Erythroblast (primary cell): ENCODE results near the gene PCBP2.
"Not testable (repeated sequence)": the region's sequence is repeated elsewhere in the genome, so short reads cannot be mapped to it uniquely, and the experiment has no call there.

Experiments
- DNase-seq, 2 experiments: peaks; one replicate each; lab custom pipeline; 2025; lab: John Stamatoyannopoulos, UW
- GATA1 ChIP-seq: IDR thresholded peaks from 2 replicates; pipeline ENCODE4 v1.6.1; 2011; ENCODE audit warnings: low read depth, mild to moderate bottlenecking, control low read depth, low read length, moderate library complexity
- POLR2A ChIP-seq: IDR thresholded peaks from 2 replicates; pipeline ENCODE4 v1.6.1; 2011; ENCODE audit warnings: mild to moderate bottlenecking, low read length

The PCBP2 gene

DNA sequence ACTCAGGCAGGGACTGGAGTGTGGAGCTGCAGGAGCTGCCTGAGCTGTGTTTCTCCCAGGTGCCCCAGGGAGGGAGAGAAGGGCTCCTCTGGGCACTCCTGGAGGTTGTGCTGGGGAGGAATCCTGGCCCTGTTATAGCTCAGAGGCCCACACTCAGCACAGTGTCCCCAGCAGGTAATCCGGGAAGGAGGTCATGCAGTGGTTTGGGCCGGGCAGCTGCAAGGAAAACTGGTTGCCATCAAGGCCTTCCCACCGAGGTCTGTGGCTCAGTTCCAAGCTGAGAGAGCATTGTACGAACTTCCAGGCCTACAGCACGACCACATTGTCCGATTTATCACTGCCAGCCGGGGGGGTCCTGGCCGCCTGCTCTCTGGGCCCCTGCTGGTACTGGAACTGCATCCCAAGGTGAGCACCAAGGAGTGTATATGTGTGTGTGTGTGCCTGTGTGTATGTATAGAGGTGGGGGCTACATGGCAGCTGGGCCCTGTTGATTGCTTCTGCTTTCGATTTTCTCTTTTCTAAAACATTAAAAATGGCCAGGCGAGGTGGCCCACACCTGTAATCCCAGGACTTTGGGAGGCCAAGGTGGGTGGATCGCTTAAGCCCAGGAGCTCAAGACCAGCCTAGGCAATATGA lies 26.3 kb upstream of the PCBP2 start:
- TF ChIP-seq GATA1 (no peak), POLR2A (no peak)
- DNase-seq: no peak

DNA sequence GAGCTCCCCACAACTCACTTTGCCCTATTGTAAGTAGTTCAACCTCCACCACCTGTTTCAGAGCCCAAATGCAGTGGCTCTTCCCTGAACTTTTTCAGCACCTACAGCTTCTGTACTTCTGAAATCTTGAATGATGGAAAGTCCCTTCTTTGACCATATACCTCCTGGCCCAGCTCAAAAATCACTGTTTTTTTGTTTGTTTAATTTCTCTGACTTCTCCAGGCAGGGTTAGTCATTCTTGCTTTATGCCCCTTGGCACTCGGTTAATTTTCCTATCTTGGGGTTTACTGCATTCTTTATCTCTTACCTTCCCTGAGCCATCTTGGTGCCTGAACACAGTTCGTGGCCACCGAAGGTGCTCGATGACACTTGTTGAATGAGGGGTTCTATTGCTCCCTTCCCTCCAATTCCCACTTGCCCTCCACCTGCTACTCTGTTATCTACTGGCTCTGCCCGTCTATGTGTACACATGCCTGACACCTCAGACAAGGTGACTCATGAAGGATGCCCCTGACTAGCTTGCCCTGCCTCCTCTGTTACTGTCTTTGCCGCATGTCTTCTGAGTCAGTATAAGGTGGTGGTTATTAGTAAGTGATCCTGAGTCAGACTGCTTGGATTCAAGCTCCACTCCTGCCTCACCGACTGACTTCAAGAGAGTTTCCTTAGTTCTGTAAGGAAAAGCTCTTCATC lies 23.9 kb upstream of the PCBP2 start:
- TF ChIP-seq GATA1 (no peak), POLR2A (no peak)
- peak in 1 of 2 experiments; percentile 51 for DNase-seq

DNA sequence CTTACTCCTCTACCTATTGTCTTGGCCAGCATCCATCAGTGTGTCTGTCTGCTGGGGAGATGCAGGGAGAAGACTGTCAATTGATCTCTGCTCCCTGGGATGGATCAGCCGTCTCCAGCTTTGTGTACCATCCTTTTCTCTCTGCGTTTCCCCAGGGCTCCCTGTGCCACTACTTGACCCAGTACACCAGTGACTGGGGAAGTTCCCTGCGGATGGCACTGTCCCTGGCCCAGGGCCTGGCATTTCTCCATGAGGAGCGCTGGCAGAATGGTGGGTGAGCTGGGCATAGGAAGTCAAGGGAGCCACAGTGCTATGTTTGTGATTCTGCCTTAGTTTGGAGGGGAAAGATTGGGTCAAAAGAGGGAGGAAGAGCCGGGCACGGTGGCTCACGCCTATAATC lies 23.2 kb upstream of the PCBP2 start:
- TF ChIP-seq GATA1 (no peak), POLR2A (no peak)

DNA sequence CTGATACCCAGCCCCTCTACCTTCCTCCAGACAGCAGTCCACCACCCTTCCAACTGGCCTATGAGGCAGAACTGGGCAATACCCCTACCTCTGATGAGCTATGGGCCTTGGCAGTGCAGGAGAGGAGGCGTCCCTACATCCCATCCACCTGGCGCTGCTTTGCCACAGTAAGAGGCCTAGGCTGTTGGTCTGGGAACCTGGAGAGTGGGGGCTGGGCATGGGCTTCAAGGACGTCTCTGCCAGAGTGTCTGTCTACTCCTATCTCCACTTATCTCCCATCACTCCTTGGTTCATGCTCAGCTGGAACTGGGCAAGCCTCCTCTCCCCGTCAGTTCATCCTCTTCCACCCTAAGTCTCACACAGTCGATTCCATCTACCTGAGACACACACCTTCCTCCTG lies 21.8 kb upstream of the PCBP2 start:
- DNase-seq: no peak
- TF ChIP-seq POLR2A (no peak), GATA1 (no peak)

More for the DNA sequence above, 23.2 kb upstream of the PCBP2 start:
- no peak for DNase-seq

DNA sequence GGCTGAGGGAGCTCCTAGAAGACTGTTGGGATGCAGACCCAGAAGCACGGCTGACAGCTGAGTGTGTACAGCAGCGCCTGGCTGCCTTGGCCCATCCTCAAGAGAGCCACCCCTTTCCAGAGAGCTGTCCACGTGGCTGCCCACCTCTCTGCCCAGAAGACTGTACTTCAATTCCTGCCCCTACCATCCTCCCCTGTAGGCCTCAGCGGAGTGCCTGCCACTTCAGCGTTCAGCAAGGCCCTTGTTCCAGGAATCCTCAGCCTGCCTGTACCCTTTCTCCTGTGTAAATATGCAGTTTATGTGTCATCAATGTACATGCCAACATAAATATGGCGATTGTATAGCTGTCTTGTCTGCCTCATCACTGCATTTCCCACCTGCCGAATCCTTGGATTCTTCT lies 20.7 kb upstream of the PCBP2 start:
- no peak for DNase-seq
- TF ChIP-seq POLR2A: no peak
- TF ChIP-seq GATA1: no peak

DNA sequence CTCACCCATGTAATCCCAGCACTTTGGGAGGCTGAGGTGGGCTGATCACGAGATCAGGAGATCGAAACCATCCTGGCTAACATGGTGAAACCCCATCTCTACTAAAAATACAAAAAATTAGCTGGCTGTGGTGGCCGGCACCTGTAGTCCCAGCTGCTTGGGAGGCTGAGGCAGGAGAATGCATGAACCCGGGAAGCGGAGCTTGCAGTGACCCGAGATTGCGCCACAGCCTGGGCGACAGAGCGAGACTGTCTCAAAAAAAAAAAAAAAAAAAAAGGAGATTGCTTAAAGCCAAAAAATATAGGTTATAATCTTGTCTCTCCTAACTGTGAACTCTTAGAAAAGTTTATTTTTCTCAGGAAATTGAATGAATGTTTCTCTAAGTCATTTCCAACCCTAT lies 16.6 kb upstream of the PCBP2 start:
- not testable (repeated sequence) for DNase-seq

DNA sequence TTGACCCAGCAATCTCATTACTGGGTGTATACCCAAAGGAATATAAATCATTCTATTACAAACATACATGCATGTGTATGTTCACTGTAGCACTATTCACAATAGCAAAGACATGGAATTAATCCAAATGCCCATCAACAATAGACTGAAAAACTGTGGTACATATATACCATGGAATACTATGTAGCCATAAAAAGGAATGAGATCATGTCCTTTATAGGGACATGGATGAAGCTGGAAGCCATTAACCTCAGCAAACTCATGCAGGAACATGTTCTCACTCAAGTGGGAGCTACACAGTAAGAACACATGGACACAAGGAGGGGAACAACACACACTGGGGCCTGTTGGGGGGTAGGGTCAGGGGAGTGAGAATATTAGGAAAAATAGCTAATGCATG lies 12.3 kb upstream of the PCBP2 start:
- not testable (repeated sequence) for DNase-seq

DNA sequence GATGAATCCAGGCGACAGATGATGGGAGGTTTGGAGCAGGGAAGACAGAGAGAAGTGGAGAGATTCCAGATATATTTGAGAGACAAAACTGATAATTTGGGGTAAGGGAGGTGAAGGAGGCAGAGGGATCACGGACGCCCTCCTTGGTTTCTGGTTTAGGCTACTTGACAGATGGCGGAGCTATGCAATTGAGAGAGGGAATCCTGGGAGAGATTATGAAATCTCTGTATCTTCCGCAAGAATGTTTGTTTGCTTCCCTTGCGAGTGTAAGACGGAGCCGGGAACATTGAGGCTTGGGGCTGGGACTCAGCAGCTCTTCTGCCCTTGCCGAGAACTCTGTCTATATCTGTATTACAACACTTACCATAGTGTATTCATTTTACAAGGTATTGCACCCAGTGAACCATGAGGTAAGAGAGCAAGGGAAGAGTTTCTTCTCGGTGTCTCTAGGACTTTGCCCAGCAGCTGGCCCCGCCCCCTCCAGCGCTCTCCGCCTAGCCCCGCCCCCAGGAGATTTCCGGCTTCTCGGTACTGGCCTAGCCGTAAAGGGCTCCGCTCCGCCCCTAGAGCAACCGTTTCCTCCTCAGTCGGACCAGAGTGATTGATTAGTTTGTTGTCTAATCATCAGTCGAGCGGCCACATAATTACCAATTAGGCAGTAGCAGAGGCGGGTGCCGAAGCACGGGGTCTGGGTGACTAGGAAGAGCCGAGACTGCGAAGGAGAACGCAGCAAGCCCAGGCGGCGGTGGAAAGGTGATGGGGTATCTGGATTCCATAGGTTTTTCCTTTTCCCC lies 10.7 kb upstream of the PCBP2 start, which contains the start of gene PRR13:
Gene PRR13, plus strand, starts transcription at position 695 of the 794 bp plus-strand sequence. CDS start 981 bp downstream, outside the sequence.
- DNase-seq: peak; percentile 99
- TF ChIP-seq POLR2A: peak; percentile 95
- TF ChIP-seq GATA1: no peak

DNA sequence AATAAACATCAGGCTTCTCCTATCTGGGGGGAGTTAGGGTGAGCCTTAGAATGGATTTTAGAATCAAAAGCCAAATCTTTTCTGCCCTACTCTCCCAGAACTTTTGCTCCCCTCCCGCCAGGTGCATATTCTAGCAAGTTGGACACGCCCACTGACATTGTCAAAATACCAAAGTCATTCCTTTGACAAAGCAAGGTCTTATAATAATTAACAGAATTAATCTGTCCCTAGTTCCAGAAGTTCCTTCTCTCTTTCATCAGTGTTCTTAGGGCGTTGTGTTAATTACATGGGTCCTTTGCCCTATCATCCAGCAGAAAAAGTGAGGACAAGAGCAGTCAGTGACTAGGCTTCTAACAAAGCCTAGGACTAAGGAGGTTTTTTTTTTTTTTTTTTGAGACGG lies 7.9 kb upstream of the PCBP2 start:
- TF ChIP-seq GATA1: no peak
- TF ChIP-seq POLR2A: no peak
- no peak for DNase-seq

DNA sequence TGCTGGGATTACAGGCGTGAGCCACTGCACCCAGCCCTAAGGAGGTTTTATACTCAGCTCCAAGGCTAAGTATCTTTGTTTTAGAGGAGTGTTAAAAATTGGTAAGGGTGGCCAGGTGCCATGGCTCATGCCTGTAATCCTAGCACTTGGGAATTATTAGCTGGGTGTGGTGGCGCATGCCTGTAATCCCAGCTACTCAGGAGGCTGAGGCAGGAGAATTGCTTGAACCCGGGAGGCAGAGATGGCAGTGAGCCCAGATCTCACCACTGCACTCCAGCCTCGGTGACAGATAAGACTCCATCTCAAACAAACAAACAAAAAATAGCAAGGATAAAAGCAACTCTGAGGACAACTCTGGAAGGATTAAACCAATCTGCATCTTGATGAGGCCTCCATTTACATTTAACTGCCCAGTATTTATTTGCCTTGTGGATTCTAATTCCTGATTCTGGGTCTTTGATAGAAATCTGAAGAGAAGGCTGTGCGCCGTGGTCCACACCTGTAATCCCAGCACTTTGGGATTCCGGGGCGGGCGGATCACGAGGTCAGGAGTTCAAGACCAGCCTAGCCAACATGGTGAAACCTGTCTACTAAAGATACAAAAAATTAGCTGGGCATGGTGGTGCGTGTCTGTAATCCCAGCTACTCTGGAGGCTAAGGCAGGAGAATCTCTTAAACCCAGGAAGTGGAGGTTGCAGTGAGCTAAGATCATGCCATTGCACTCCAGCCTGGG lies 7.1 kb upstream of the PCBP2 start:
- DNase-seq: not testable (repeated sequence)

DNA sequence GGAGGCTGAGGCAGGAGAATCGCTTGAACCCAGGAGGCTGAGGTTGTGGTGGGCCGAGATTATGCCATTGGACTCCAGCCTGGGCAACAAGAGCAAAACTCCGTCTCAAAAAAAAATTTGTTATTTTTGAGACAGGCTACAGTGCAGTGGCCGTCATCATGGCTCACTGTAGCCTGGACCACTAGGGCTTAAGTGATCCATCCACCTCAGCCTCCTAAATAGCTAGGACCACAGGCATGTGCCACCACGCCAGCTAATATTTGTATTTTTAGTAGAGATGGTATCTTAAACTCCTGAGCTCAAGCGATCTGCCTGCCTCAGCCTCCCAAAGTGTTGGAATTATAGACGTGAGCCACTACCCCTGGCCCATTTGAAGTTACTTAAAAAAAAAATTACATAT lies 966 bp upstream of the PCBP2 start:
- DNase-seq: no peak
- TF ChIP-seq GATA1 (no peak), POLR2A (no peak)

DNA sequence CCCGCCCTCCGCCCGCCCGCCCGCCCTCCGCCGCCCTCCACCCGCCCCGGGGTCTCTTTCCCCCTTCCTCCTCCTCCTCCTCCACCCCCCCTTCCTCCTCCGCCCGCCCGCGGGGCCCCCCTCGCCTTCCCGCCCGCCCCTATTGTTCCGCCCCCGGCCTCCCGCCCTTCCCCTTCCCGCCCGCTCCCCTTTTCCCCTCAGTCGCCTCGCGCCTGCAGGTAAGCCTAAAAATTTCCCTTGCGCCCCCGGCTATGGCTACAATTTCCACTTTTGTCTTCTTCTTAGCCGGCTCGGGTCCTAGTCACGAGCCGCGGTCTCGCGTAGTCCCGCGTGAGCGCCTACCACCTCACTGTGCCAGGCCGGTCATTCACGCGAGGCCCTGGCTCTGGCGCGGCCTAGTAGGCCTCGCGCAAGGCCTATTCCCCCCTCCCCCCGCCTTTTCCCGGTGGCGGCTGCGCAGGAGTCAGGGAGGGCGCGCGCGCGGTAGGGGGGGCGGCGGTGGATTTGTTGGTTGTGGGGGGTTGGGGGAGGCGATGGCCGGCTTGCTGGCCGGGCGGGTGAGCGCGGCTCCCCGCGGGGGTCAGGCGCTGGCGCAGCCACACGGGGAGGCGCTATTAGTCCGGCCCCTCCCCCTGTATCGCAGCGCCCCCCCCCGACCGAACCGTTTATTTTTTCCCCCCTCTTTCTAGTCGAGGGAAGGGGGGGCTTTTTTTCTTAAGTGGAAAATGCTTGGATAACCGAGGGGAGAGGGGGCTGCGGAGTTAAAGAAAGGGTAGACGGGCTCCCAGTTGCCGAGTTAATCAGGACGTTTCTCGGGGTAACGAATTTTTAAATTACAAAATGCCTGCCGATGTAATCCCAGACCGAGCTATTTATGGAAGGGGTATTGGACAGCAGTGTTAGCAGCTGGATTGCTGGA lies 516 bp downstream of the PCBP2 start:
- TF ChIP-seq GATA1 (no peak), POLR2A (no peak)

DNA sequence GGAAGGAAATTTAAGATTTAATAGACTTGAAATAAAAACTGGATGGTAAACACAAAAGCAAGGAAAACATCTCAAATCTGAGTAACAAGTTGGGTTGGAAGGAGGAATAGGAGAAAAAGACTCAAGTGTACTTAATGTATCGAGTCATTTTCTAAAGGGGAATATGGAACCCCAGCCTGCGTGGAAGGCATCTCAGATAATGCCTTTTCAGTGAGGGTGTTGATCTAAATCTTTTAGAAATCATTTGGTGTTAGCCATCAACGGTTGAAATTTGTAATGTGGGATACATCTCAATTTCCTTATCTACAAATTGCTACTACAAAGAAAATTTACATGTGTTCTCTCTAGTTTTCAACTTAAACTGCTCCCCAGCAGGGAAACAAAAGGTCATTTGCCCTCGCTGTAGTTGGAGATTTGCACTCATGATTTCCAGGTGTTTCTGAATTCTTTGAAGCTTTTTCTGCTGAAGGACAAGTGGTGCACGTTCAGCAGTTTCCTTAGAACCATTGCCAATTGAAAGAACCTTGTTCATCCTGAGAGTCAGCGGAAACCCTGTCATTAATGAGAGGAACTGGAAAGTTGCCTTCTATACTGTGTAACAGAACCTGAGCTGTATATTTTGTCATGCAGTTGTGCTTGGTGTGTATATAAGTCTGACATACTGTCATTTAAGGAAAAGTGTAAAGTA lies 2.2 kb downstream of the PCBP2 start:
- no peak for DNase-seq
- TF ChIP-seq POLR2A (peak; percentile 24), GATA1 (no peak)

More for the DNA sequence above, 516 bp downstream of the PCBP2 start:
- peak; percentile 90 to 96 for DNase-seq
